Muscle of arm (tissue), 12 donors: Measurements from ENCODE around the gene ZNF610. TPM values are rescaled to one million over a fixed set of nuclear protein-coding genes. Genes with fewer than 3 reads are reported as not detected.

Experiments
- DNase-seq: peaks from one replicate; pipeline ENCODE4 v3.0.0-alpha.2; 2013
- polyA plus RNA-seq, 12 donors: library from polyadenylated mRNA; unstranded; fragments of 120-200 nt; gene quantifications; one replicate each; pipeline ENCODE4 v1.2.1, GENCODE V29; 2013; ENCODE audit not compliant: insufficient read length in 12 of 12

ZNF610 gene
- polyA plus RNA-seq, 12 donors, result 3.9 to 8.8 (median 5.3) TPM; not detected in 2

GRCh38 chr19:52391135-52391534 is 55.1 kb downstream of the ZNF610 start:
- no peak for DNase-seq

GRCh38 chr19:52397310-52398080 is 61.5 kb downstream of the ZNF610 start, which contains the start of gene ZNF528:
ZNF528 (plus strand) TSS chr19:52397849; CDS start chr19:52402014, 4,165 bp downstream.
- DNase-seq, result peak; percentile 96

GRCh38 chr19:52398081-52398441 is 62.0 kb downstream of the ZNF610 start:
- no peak for DNase-seq

- no peak for DNase-seq
Observed at GRCh38 chr19:52410276-52410675, 74.2 kb downstream of the ZNF610 start.

GRCh38 chr19:52415711-52416110 is 79.7 kb downstream of the ZNF610 start:
- DNase-seq, result no peak

Other genes with a start within 250 kb of the ZNF610 start
- 10 to 100 TPM in 9 of 12 donors, 1 to 10 TPM in 2, not detected in 1; 8.1 to 26.7 (median 13.4) TPM for gene ZNF841, start 240.5 kb upstream of the ZNF610 start, polyA plus RNA-seq
- gene ZNF616, start 196.3 kb upstream of the ZNF610 start, polyA plus RNA-seq, result 10 to 100 TPM in 9 of 12 donors, 1 to 10 TPM in 2, not detected in 1; 7.3 to 14.9 (median 10.5) TPM
- 10 to 100 TPM in 5 of 12 donors, 1 to 10 TPM in 6, not detected in 1; 6.7 to 13.8 (median 8.7) TPM for gene ZNF836, start 164.6 kb upstream of the ZNF610 start, polyA plus RNA-seq
- gene PPP2R1A, start 146.2 kb upstream of the ZNF610 start, polyA plus RNA-seq, result 100 to 1,000 TPM in 11 of 12 donors, not detected in 1; 204 to 328 (median 279) TPM
- gene ZNF766, start 66.7 kb upstream of the ZNF610 start, polyA plus RNA-seq, result 10 to 100 TPM in 11 of 12 donors, not detected in 1; 11.6 to 20.0 (median 13.7) TPM
- 10 to 100 TPM in 6 of 12 donors, 1 to 10 TPM in 5, not detected in 1; 9.1 to 15.8 (median 10.1) TPM for gene ZNF480, start 39.1 kb upstream of the ZNF610 start, polyA plus RNA-seq
- gene ZNF880, start 33.7 kb downstream of the ZNF610 start, polyA plus RNA-seq, result 10 to 100 TPM in 10 of 12 donors, 1 to 10 TPM in 1, not detected in 1; 9.0 to 20.2 (median 15.7) TPM
- 10 to 100 TPM in 11 of 12 donors, not detected in 1; 14.7 to 38.1 (median 22.6) TPM for gene ZNF528, start 61.6 kb downstream of the ZNF610 start, polyA plus RNA-seq
- 1 to 10 TPM in 2 of 12 donors, under 1 TPM in 8, not detected in 2; 0.47 to 1.9 (median 0.76) TPM for gene ZNF534, start 92.9 kb downstream of the ZNF610 start, polyA plus RNA-seq
- gene ZNF578, start 117.3 kb downstream of the ZNF610 start, polyA plus RNA-seq, result 1 to 10 TPM in 10 of 12 donors, not detected in 2; 2.3 to 5.4 (median 3.1) TPM
- gene ZNF808, start 191.4 kb downstream of the ZNF610 start, polyA plus RNA-seq, result 10 to 100 TPM in 4 of 12 donors, 1 to 10 TPM in 7, not detected in 1; 5.4 to 34.3 (median 8.7) TPM
- gene ZNF701, start 234.0 kb downstream of the ZNF610 start, polyA plus RNA-seq, result 10 to 100 TPM in 5 of 12 donors, 1 to 10 TPM in 6, not detected in 1; 7.7 to 15.9 (median 9.4) TPM